HG03103 (cell line): ENCODE results near the gene FBXO9.

Experiments
- ATAC-seq: cut with Tn5 transposase; IDR thresholded peaks from one replicate; pipeline ENCODE4 v1.9.1; 2021; ENCODE audit warnings: low read depth; ENCODE audit not compliant: unreplicated experiment

The FBXO9 gene

GRCh38 chr6:53130569-53131290, 65.5 kb downstream of the FBXO9 start:
- no peak for ATAC-seq

GRCh38 chr6:53133961-53134360, 68.8 kb downstream of the FBXO9 start:
- no peak for ATAC-seq

- no peak for ATAC-seq
These were observed 69.5 kb downstream of the FBXO9 start for GRCh38 chr6:53134601-53135235.

GRCh38 chr6:53136000-53136609, 70.9 kb downstream of the FBXO9 start:
- no peak for ATAC-seq

- ATAC-seq = no peak
These were observed 74.7 kb downstream of the FBXO9 start for GRCh38 chr6:53139841-53140413.

GRCh38 chr6:53142810-53143209, 77.6 kb downstream of the FBXO9 start:
- ATAC-seq = no peak

- no peak for ATAC-seq
These were observed 78.5 kb downstream of the FBXO9 start for GRCh38 chr6:53143710-53144109.

- no peak for ATAC-seq
These were observed 79.6 kb downstream of the FBXO9 start for GRCh38 chr6:53144802-53145201.

- no peak for ATAC-seq
These were observed 83.5 kb downstream of the FBXO9 start, which contains the start of gene GCM1 for GRCh38 chr6:53148684-53149083. Gene GCM1 (minus strand): TSS chr6:53148841. CDS start chr6:53145632, 3,209 bp downstream.
